ENCODE data around the gene CD74.
"Not testable (repeated sequence)": the region's sequence is repeated elsewhere in the genome, so short reads cannot be mapped to it uniquely, and the experiment has no call there.

GRCh38 chr5:150454027-150454426 is 41.3 kb upstream of the CD74 start:
- not testable (repeated sequence) for TF ChIP-seq SP1, YY1 (IDR thresholded peaks at IDR 0.05)
